LNCAP (cell line): ENCODE measurements around the gene ZFP90.
A peak's percentile ranks its signal among the peaks of the same experiment; 100 is the strongest.

Source experiments
- TF ChIP-seq, protein P1 (sequence below): fragments of 450-650 bp; IDR thresholded peaks from 2 replicates; pipeline ENCODE4 v1.5.1; 2017; ENCODE audit warnings: mild to moderate bottlenecking

ZFP90 gene

DNA sequence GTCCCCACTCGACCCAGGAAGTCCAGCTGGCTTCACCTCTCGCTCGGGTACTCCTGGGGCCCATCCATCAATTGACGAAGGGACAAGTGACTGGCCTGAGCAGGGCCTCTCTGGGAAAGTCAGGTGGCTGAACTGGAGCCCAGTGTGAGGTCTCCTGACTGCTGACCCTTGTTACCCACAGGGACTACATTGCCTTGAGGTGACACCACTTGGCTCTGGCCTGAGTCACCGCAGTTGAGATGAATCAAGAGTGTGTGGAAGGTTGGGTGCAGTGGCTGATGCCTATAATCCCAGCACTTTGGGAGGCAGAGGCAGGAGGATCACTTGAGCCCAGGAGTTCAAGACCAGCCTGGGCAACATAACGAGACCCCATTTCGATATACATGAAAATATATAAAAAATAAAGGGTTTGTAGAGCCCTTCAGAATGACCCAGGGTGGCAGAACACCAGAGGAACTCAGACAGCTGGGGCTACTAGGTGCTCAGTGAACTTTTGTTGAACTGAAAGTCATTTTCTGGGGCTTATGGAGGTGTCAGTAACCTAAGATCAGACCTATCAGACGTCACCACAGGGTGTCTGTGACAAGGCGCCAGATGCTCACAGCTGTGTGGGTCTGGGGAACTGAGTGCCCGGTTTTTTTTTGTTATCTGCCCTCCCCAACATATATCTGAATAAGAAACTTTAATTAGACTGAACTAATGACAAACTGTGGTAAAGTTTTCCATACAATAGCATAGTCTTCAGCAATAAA, 14.8 kb upstream of the ZFP90 start:
- TF ChIP-seq, protein P1, sequence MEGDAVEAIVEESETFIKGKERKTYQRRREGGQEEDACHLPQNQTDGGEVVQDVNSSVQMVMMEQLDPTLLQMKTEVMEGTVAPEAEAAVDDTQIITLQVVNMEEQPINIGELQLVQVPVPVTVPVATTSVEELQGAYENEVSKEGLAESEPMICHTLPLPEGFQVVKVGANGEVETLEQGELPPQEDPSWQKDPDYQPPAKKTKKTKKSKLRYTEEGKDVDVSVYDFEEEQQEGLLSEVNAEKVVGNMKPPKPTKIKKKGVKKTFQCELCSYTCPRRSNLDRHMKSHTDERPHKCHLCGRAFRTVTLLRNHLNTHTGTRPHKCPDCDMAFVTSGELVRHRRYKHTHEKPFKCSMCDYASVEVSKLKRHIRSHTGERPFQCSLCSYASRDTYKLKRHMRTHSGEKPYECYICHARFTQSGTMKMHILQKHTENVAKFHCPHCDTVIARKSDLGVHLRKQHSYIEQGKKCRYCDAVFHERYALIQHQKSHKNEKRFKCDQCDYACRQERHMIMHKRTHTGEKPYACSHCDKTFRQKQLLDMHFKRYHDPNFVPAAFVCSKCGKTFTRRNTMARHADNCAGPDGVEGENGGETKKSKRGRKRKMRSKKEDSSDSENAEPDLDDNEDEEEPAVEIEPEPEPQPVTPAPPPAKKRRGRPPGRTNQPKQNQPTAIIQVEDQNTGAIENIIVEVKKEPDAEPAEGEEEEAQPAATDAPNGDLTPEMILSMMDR = no peak

DNA sequence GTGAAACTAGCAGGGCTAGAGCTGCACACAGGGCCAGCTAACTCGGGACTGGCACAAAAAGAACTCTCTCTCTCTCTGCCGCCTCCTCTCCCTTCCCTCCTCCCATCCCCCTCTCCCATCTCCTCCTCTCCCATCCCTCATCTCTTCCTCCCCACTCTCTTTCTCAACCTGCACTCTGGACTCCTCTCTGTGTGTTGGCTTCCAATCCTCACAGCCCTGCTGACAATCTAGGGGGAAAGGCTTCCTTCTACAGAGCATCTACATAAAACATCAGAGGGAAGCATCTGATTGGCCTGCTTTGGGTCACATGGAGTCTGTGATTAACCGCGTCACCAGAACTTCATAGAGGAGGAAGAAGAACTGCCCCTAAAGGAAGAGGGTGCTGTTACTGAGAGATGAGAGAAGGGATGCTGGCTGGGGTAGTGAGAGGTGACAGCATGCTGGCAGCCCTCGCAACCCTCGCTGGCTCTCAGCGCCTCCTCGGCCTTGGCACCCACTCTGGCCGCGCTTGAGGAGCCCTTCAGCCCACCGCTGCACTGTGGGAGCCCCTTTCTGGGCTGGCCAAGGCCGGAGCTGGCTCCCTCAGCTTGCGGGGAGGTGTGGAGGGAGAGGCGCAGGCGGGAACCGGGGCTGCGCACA, 12.8 kb upstream of the ZFP90 start:
- TF ChIP-seq, protein P1 = no peak

DNA sequence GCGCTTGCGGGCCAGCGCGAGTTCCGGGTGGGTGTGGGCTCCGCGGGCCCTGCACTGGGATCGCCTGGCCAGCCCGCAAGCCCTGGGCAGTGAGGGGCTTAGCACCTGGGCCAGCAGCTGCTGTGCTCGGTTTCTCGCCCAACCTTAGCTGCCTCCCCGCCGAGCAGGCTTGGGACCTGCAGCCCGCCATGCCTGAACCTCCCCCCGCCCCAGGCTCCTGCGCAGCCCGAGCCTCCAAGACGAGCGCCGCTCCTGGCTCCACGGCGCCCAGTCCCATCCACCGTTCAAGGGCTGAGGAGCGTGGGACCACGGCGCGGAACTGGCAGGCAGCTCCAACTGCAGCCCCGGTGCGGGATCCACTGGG, 12.3 kb upstream of the ZFP90 start:
- TF ChIP-seq, protein P1 = no peak

DNA sequence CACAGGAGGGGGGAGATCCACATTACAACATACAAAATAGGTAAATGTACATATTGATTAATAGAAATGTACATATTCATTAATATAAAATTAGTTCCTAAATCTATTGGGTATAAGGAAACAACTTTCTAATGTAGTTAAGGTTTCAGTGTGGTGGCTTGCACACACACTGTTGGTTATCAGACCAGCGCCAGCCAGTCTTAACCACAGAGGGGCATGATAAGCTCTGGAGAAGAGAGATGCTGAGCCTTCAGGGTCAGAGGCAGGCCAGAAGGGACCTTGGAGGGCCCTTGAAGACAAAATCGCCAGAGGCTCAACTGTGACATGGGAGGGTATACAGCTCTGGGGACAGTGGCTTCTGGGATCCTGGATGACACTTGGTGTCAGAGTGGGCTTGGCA, 10.9 kb upstream of the ZFP90 start:
- TF ChIP-seq, protein P1 = no peak

DNA sequence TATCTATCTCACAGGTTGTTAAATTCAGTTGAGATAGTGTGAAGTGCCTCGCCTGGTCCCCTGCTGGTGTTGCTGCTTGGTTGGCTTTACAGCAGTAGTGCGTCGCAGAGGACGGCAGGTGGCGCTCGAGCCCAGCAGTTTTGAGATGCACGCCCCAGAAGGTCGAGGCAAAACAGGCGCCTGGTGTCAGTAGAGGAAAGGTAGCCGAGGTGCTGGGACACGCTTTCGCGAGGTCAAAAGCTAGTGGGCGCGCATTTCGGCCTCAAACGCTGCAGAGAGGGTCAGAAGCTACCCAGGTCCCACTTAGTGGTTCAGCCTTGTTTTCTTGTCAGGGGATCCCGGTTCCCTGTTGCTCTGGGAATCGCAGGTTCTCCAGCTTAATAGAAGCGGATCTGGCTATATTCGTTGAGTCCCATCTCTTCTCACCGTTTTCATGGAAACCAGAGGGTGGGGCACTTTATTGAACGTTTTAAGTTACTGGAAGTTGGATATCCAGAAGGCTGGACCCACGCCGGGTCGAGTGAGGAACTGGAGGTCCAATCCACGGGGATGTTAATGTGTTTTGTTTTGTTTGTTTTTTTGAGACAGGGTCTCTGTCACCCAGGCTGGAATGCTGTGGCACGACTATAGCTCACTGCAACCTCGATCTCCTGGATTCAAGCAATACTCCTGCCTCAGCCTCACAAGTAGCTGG, 10.3 kb upstream of the ZFP90 start:
- TF ChIP-seq, protein P1 = peak; percentile 95

DNA sequence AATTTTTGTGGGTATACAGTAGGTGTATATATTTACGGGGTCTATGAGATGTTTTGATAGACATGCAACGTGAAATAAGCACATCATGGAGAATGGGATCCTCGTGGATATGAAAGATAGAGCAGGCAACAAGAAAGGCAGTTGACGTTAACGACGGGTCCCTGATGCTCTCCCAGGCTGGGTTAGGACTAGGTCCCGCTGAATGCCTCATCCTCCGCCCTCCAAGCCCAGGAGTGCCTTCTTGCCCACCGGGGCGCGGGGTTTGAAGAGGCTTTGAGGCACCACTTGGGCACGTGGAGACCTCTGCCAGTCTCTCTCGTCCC, 9.5 kb upstream of the ZFP90 start:
- TF ChIP-seq, protein P1 = no peak

DNA sequence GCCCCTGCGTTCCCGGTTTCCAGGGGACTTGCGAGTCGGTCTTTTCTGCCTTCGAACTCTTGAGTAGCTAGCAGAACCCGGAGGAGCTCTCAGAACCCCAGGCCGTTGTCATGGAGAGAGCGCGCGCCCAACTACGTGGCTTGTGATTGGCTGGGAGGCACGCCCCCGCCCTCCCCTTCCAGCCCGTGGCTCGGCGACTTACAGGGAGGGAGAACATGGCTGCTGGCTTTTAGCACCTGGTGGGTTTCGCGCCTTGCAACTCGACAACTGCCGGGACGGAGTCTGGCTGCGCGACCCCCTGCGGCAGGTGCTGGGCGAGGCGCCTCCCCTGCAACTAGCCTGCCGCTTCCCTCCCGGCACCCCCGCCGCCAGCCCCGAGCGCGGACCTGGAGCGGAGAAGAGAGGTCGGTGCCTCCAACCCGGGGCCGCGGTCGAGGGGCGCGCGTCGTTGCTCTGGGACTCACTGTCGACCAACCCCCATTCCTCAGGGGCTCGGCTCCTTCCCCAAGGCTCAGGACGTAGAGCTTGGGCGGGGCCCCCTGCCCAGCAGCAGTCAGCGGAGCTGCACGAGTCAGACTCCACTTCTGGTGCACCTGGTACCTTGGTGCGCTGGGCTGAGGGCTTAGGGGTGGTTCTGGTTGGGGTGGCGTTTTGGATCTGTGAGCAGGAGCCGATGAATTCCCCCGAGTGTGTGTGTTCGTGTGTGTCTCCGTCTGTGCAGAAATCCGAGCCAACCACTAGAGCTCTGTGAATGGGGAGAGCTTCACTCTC, 9.0 kb upstream of the ZFP90 start:
- TF ChIP-seq, protein P1 = no peak
